A673 (cell line): ENCODE data around the gene OXGR1.

ENCODE experiments used
- CTCF ChIP-seq: fragments of 300-800, 200-600 bp; sonication (generic); conservative IDR thresholded peaks from 2 replicates; pipeline ENCODE4 v1.5.1; 2017; ENCODE audit warnings: low read depth, mild to moderate bottlenecking, antibody characterized with exemption, low read length, moderate library complexity, mixed read lengths
- EZH2 ChIP-seq: fragments of 200-600 bp; sonication (generic); IDR thresholded peaks from 2 replicates; pipeline ENCODE4 v1.6.1; 2017; ENCODE audit warnings: borderline replicate concordance, low read depth, mild to moderate bottlenecking, mixed read lengths, antibody characterized with exemption, low read length; ENCODE audit not compliant: poor library complexity, severe bottlenecking

GRCh38 chr13:97012251-97013048, 18.2 kb upstream of the OXGR1 start:
- TF ChIP-seq CTCF: no peak
- TF ChIP-seq EZH2: no peak
